Measurements from ENCODE around the gene NEDD9.

DNA sequence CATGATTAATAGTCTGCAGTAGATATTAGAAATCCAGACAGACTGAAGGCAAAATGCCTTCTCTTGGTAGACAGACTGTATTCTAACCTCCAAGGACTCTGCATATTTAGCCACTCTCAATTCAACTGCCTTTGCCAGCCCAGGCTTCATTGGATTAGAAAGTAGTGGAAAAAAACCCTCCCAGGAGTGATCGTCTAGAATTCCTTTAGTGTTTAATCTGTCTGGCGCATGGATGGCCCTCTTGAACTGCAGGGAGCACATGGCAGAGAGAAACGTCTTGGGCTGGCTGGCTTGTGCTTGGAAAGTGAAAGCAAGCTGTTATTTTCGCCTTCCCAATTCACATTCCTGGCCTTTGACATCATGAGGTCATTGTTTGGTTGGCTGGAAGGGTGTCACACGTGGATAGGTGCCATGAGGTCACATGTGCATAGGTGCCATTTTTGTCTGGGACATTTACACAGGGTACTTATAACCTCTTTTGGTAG lies 30.9 kb upstream of the NEDD9 start:
- TF ChIP-seq, protein P1, sequence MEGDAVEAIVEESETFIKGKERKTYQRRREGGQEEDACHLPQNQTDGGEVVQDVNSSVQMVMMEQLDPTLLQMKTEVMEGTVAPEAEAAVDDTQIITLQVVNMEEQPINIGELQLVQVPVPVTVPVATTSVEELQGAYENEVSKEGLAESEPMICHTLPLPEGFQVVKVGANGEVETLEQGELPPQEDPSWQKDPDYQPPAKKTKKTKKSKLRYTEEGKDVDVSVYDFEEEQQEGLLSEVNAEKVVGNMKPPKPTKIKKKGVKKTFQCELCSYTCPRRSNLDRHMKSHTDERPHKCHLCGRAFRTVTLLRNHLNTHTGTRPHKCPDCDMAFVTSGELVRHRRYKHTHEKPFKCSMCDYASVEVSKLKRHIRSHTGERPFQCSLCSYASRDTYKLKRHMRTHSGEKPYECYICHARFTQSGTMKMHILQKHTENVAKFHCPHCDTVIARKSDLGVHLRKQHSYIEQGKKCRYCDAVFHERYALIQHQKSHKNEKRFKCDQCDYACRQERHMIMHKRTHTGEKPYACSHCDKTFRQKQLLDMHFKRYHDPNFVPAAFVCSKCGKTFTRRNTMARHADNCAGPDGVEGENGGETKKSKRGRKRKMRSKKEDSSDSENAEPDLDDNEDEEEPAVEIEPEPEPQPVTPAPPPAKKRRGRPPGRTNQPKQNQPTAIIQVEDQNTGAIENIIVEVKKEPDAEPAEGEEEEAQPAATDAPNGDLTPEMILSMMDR (conservative IDR thresholded peaks at IDR 0.05; ENCODE audit: low read length): no peak
- no peak for TF ChIP-seq EZH2phosphoT487 (IDR thresholded peaks at IDR 0.05; ENCODE audit: borderline replicate concordance)
